Natural killer cell (primary cell): ENCODE measurements around the gene RAD51B. TPM values are rescaled to one million over a fixed set of nuclear protein-coding genes. Genes with fewer than 3 reads are reported as not detected.

Experiments
- ATAC-seq, 3 donors: fragments of 150-1000 bp in 2 of 3; fragments of 200-7000 bp in 1 of 3; cut with Tn5 transposase; 1 replicate in 1 of 3; 2 replicates in 2 of 3; pipeline ENCODE4 v1.10.0; 2021; ENCODE audit warnings: mild to moderate bottlenecking in 2 of 3, moderate library complexity in 2 of 3
- DNase-seq, 2 donors: peaks; one replicate each; pipeline versions ENCODE4 v3.0.0 to v3.0.0-alpha.2; 2013 to 2021; ENCODE audit warnings: mixed read lengths in 1 of 2
- H3K27ac ChIP-seq: one replicate; pipeline ENCODE4 v1.5.1; 2013; ENCODE audit warnings: mild to moderate bottlenecking, low read length
- H3K27me3 ChIP-seq: one replicate; pipeline ENCODE4 v1.6.1; 2013; ENCODE audit warnings: low read length; ENCODE audit not compliant: control insufficient read depth, insufficient read depth
- H3K36me3 ChIP-seq: one replicate; pipeline ENCODE4 v1.6.1; 2013; ENCODE audit warnings: low read length; ENCODE audit not compliant: control insufficient read depth, insufficient read depth
- H3K4me1 ChIP-seq: one replicate; pipeline ENCODE4 v1.6.1; 2013; ENCODE audit warnings: low read length; ENCODE audit not compliant: control insufficient read depth, insufficient read depth
- H3K4me3 ChIP-seq: one replicate; pipeline ENCODE4 v1.5.1; 2013; ENCODE audit warnings: low read length
- H3K9me3 ChIP-seq: one replicate; pipeline ENCODE4 v1.6.1; 2013; ENCODE audit warnings: low read length; ENCODE audit not compliant: control insufficient read depth, insufficient read depth
- H3K27ac Mint-ChIP-seq, 2 donors: one replicate each; pipeline ENCODE4 v1.8.0; 2022; ENCODE audit warnings: mild to moderate bottlenecking in 2 of 2, mixed read lengths in 2 of 2, moderate library complexity in 1 of 2
- H3K27me3 Mint-ChIP-seq, 2 donors: one replicate each; pipeline ENCODE4 v1.8.0; 2022; ENCODE audit warnings: low read depth in 2 of 2, mixed read lengths in 2 of 2
- H3K36me3 Mint-ChIP-seq: one replicate; pipeline ENCODE4 v1.8.0; 2022; ENCODE audit warnings: mixed read lengths
- H3K4me1 Mint-ChIP-seq, 2 donors: one replicate each; pipeline ENCODE4 v1.8.0; 2022; ENCODE audit warnings: mixed read lengths in 2 of 2
- H3K4me3 Mint-ChIP-seq: one replicate; pipeline ENCODE4 v1.8.0; 2022; ENCODE audit warnings: mild to moderate bottlenecking, moderate library complexity, mixed read lengths
- H3K9me3 Mint-ChIP-seq, 2 donors: one replicate each; pipeline ENCODE4 v1.8.0; 2022; ENCODE audit warnings: mixed read lengths in 2 of 2
- CTCF ChIP-seq: fragments of 200-600 bp; IDR thresholded peaks from one replicate; pipeline ENCODE4 v1.8.0; 2022; ENCODE audit warnings: antibody characterized with exemption
- WGBS: methylation state at CpG from one replicate; pipeline ENCODE4 v1.1.7; 2013; ENCODE audit warnings: missing lambda C conversion rate; ENCODE audit not compliant: insufficient coverage; 5-methylcytosine and 5-hydroxymethylcytosine counted together
- intact Hi-C: fragments of 100-400 bp; cut with micrococcal nuclease; formaldehyde crosslinking; loops from one replicate; pipeline ENCODE4 v1.14.2; 2022
- total RNA-seq, 4 donors: library from RNA; stranded (reverse); fragments of 120-200 nt in 1 of 4; gene quantifications; one replicate each; pipeline versions ENCODE4 v1.2.3 to v1.2.4, GENCODE V29; 2013 to 2022

RAD51B gene
- total RNA-seq, 3 donors from 2014 or later (not counting 1 experiment from before 2014, with no cell fraction given) = 28.1 to 37.6 (median 28.6) TPM

- Histone ChIP-seq H3K27me3 (no peaks in the 10 kb centered on the region), H3K4me1 (peaks cover 6% of the 10 kb centered on the region), H3K4me3 (no peak overlapping the region), H3K9me3 (no peaks in the 10 kb centered on the region), H3K27ac (no peak overlapping the region), H3K36me3 (no peaks in the 10 kb centered on the region)
- TF ChIP-seq CTCF = no peak
- 80% methylated on average over 11 of the region's 12 CpGs for WGBS
- Mint-ChIP-seq H3K36me3 (peaks cover 15% of the 10 kb centered on the region), H3K4me1 (peaks cover 7 to 9% of the 10 kb centered on the region in 2 donors), H3K4me3 (no peak overlapping the region), H3K9me3 (peaks cover 4 to 6% of the 10 kb centered on the region in 2 donors), H3K27me3 (no peaks in the 10 kb centered on the region), H3K27ac (no peak overlapping the region)
- no peak for DNase-seq
- intact Hi-C loops = no loop called here
- no peak for ATAC-seq
These were observed 818.8 kb downstream of the RAD51B start for GRCh38 chr14:68638141-68638999.

GRCh38 chr14:68639000-68639757 is 819.6 kb downstream of the RAD51B start:
- no peak for ATAC-seq
- intact Hi-C loops = no loop called here
- peaks cover 4 to 6% of the 10 kb centered on the region in 2 donors for H3K9me3 Mint-ChIP-seq
- Histone ChIP-seq H3K4me1 (peaks cover 6% of the 10 kb centered on the region), H3K27me3 (no peaks in the 10 kb centered on the region), H3K9me3 (no peaks in the 10 kb centered on the region), H3K36me3 (no peaks in the 10 kb centered on the region), H3K27ac (no peak overlapping the region), H3K4me3 (no peak overlapping the region)
- no peak for TF ChIP-seq CTCF
- peaks cover 15% of the 10 kb centered on the region for H3K36me3 Mint-ChIP-seq
- H3K4me1 Mint-ChIP-seq = peaks cover 5 to 7% of the 10 kb centered on the region in 2 donors
- no peaks in the 10 kb centered on the region for H3K27me3 Mint-ChIP-seq
- H3K27ac Mint-ChIP-seq = no peak overlapping the region
- whole genome bisulfite sequencing = 82% methylated on average over 6 of the region's 6 CpGs
- DNase-seq = no peak
- H3K4me3 Mint-ChIP-seq = no peak overlapping the region

GRCh38 chr14:68639758-68640574 is 820.4 kb downstream of the RAD51B start:
- DNase-seq = no peak
- no peaks in the 10 kb centered on the region for H3K9me3 ChIP-seq
- H3K4me1 ChIP-seq = peaks cover 6% of the 10 kb centered on the region
- H3K9me3 Mint-ChIP-seq = peaks cover 4 to 6% of the 10 kb centered on the region in 2 donors
- H3K4me3 Mint-ChIP-seq = no peak overlapping the region
- no peak overlapping the region for H3K4me3 ChIP-seq
- intact Hi-C loops = no loop called here
- WGBS = 96% methylated on average over 8 of the region's 10 CpGs
- no peaks in the 10 kb centered on the region for H3K27me3 ChIP-seq
- H3K27me3 Mint-ChIP-seq = no peaks in the 10 kb centered on the region
- no peaks in the 10 kb centered on the region for H3K36me3 ChIP-seq
- peaks cover 5 to 7% of the 10 kb centered on the region in 2 donors for H3K4me1 Mint-ChIP-seq
- no peak overlapping the region for H3K27ac ChIP-seq
- no peak for ATAC-seq
- no peak overlapping the region for H3K27ac Mint-ChIP-seq
- no peak for TF ChIP-seq CTCF
- H3K36me3 Mint-ChIP-seq = peaks cover 15% of the 10 kb centered on the region
